ENCODE data around the gene MEIS1.
A peak's percentile ranks its signal among the peaks of the same experiment; 100 is the strongest.

The MEIS1 gene

DNA sequence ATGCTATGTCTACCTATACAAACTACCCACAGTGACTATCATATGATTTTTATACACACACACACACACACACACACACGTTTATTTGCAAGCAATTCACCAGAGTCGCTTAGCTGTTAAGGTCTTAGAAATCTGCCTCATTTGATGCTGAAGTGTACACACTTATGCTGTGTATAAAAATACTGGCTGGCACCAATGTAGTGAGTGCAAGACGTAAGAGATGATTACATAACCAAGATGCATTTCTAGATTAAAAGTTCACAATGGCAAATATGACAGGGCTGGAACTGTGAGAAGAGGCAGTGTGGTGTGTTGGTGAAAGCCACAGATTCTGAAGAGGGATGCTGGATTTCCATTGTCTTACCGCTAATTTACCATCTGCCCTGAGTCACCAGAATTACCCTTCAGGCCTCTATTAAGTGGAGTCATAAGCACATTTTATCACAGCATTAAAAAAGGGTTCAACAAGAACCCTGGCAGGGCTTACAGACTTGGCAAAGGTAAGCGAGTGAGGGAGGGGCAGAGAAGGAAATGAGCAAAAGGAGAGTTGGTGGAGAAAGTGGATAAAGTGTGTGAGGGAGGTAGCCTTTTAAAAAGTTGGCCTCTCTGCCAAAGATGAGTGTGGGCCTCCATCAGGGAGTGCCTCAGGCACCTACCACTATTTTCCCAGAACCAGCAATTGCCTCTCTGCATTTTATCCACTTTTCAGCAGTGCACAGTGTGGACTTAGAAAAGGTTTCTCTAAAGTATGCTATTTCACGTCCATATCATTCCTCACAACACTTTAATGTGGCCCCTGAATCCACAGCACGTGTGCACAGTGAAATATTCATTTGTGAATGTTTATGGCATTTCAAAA, 21.5 kb downstream of the MEIS1 start:
- Histone ChIP-seq H3K36me3 (ENCODE audit: control insufficient read depth in 2 of 2, insufficient read depth in 1 of 2, low read length in 2 of 2) (peaks cover 0 to 18% of the 10 kb centered on the region in 2 experiments; a peak in 2 of 3 replicates), H3K27ac (ENCODE audit: extremely low read depth, low read depth, low read length) (no peak overlapping the region), H3K4me1 (ENCODE audit: control insufficient read depth, insufficient read depth, low read length) (no peaks in the 10 kb centered on the region), H3K9me3 (ENCODE audit: control insufficient read depth, insufficient read depth, low read depth, low read length) (no peaks in the 10 kb centered on the region), H3K4me3 (ENCODE audit: low read depth, low read length) (no peak overlapping the region)
- ChIA-PET CTCF (no interaction called here), POLR2A (interaction anchor here (0.6 kb wide), 1 partner anchor 9 kb away, joined by 3 read pairs; no protein-coding TSS in a partner anchor)
- TF ChIP-seq PRDM1 (tag by site-specific recombination; IDR thresholded peaks at IDR 0.05) (0 out of 2 replicates have a peak, but pooled peaks have one; percentile 19), ZNF24 (tag by site-specific recombination; IDR thresholded peaks at IDR 0.05) (no peak)
- TF ChIP-seq, protein P1, sequence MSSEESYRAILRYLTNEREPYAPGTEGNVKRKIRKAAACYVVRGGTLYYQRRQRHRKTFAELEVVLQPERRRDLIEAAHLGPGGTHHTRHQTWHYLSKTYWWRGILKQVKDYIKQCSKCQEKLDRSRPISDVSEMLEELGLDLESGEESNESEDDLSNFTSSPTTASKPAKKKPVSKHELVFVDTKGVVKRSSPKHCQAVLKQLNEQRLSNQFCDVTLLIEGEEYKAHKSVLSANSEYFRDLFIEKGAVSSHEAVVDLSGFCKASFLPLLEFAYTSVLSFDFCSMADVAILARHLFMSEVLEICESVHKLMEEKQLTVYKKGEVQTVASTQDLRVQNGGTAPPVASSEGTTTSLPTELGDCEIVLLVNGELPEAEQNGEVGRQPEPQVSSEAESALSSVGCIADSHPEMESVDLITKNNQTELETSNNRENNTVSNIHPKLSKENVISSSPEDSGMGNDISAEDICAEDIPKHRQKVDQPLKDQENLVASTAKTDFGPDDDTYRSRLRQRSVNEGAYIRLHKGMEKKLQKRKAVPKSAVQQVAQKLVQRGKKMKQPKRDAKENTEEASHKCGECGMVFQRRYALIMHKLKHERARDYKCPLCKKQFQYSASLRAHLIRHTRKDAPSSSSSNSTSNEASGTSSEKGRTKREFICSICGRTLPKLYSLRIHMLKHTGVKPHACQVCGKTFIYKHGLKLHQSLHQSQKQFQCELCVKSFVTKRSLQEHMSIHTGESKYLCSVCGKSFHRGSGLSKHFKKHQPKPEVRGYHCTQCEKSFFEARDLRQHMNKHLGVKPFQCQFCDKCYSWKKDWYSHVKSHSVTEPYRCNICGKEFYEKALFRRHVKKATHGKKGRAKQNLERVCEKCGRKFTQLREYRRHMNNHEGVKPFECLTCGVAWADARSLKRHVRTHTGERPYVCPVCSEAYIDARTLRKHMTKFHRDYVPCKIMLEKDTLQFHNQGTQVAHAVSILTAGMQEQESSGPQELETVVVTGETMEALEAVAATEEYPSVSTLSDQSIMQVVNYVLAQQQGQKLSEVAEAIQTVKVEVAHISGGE (tag by site-specific recombination; conservative IDR thresholded peaks at IDR 0.05; ENCODE audit: low read depth): no peak

DNA sequence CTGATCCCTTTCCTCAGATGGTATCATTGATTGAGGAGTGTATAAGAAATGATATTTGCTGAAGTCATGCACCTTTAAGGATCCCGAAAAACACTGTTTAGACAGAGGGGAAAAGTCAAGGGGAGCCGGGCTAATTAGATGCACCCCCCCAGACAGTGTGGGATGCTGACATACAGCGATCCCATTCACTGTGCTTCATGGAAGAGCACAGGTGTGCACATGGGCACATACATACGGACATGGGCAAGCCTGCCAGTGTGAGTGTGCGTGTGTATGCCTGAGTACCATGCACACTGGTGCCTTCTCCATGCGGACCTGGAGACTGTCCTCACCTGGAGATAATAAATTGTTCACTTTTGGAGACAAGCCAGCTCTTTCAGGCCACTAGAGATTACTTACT, 22.6 kb downstream of the MEIS1 start:
- Histone ChIP-seq H3K4me1 (ENCODE audit: control insufficient read depth, insufficient read depth, low read length) (peaks cover 4% of the 10 kb centered on the region; the same call in 1 of the 2 replicates), H3K4me3 (ENCODE audit: low read depth, low read length) (no peak overlapping the region), H3K36me3 (ENCODE audit: control insufficient read depth in 2 of 2, insufficient read depth in 1 of 2, low read length in 2 of 2) (peaks cover 0 to 18% of the 10 kb centered on the region in 2 experiments; a peak in 2 of 3 replicates), H3K27ac (ENCODE audit: extremely low read depth, low read depth, low read length) (no peak overlapping the region), H3K9me3 (ENCODE audit: control insufficient read depth, insufficient read depth, low read depth, low read length) (no peaks in the 10 kb centered on the region)
- ChIA-PET POLR2A (no interaction called here), CTCF (no interaction called here)
- no peak for TF ChIP-seq ZNF792 (tag by site-specific recombination; IDR thresholded peaks at IDR 0.05)
- no peak for TF ChIP-seq ZNF155 (tag by site-specific recombination; IDR thresholded peaks at IDR 0.05)
- TF ChIP-seq TCF7L2 (IDR thresholded peaks at IDR 0.05; ENCODE audit: borderline replicate concordance, low read depth, low read length): no peak
- TF ChIP-seq, protein P2, sequence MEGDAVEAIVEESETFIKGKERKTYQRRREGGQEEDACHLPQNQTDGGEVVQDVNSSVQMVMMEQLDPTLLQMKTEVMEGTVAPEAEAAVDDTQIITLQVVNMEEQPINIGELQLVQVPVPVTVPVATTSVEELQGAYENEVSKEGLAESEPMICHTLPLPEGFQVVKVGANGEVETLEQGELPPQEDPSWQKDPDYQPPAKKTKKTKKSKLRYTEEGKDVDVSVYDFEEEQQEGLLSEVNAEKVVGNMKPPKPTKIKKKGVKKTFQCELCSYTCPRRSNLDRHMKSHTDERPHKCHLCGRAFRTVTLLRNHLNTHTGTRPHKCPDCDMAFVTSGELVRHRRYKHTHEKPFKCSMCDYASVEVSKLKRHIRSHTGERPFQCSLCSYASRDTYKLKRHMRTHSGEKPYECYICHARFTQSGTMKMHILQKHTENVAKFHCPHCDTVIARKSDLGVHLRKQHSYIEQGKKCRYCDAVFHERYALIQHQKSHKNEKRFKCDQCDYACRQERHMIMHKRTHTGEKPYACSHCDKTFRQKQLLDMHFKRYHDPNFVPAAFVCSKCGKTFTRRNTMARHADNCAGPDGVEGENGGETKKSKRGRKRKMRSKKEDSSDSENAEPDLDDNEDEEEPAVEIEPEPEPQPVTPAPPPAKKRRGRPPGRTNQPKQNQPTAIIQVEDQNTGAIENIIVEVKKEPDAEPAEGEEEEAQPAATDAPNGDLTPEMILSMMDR (tag by site-specific recombination; IDR thresholded peaks at IDR 0.05): no peak

DNA sequence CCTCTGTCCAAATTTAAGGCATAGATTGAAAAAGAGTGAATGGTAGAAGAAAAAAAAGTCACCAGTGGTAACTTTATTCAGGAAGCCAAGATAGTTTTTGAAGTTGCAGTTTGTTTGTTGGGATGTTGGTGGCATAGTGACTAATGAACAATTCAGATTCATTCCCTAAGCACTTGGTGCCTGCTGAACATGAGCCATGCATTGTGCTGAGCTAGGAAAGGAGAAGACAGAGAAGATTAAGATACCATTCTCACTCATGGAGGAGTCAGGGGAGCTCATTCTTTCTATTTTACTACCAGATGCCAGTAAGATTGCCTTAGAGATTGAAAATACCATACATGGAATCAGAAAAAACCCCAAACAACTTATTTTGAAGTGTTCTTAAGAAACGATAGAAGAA, 25.1 kb downstream of the MEIS1 start:
- Histone ChIP-seq H3K4me1 (ENCODE audit: control insufficient read depth, insufficient read depth, low read length) (peaks cover 18% of the 10 kb centered on the region), H3K4me3 (ENCODE audit: low read depth, low read length) (no peak overlapping the region), H3K9me3 (ENCODE audit: control insufficient read depth, insufficient read depth, low read depth, low read length) (no peaks in the 10 kb centered on the region), H3K36me3 (ENCODE audit: control insufficient read depth in 2 of 2, insufficient read depth in 1 of 2, low read length in 2 of 2) (peaks cover 0 to 18% of the 10 kb centered on the region in 2 experiments; a peak in 1 of 3 replicates), H3K27ac (ENCODE audit: extremely low read depth, low read depth, low read length) (no peak overlapping the region)
- ChIA-PET CTCF (no interaction called here), POLR2A (no interaction called here)
- TF ChIP-seq ZNF155 (tag by site-specific recombination; IDR thresholded peaks at IDR 0.05) (no peak), ZNF391 (tag by site-specific recombination; IDR thresholded peaks at IDR 0.05; ENCODE audit: borderline replicate concordance, low read depth) (no peak), TCF7L2 (IDR thresholded peaks at IDR 0.05; ENCODE audit: borderline replicate concordance, low read depth, low read length) (no peak), ZNF558 (tag by site-specific recombination; IDR thresholded peaks at IDR 0.05) (no peak), ZXDB (tag by site-specific recombination; IDR thresholded peaks at IDR 0.05) (no peak), ZNF664 (tag by site-specific recombination; IDR thresholded peaks at IDR 0.05) (no peak), ZNF549 (tag by site-specific recombination; IDR thresholded peaks at IDR 0.05) (no peak), ZNF37A (tag by site-specific recombination; IDR thresholded peaks at IDR 0.05) (no peak), SP3 (tag by site-specific recombination; IDR thresholded peaks at IDR 0.05) (no peak), ZIC2 (tag by site-specific recombination; IDR thresholded peaks at IDR 0.05) (no peak), GLI4 (tag by site-specific recombination; IDR thresholded peaks at IDR 0.05) (no peak), KLF7 (tag by site-specific recombination; IDR thresholded peaks at IDR 0.05; ENCODE audit: borderline replicate concordance) (no peak), ZNF324 (tag by site-specific recombination; IDR thresholded peaks at IDR 0.05) (no peak), ZNF184 (tag by site-specific recombination; IDR thresholded peaks at IDR 0.05) (no peak), ZNF530 (tag by site-specific recombination; IDR thresholded peaks at IDR 0.05; ENCODE audit: low read depth) (no peak), ZNF555 (tag by site-specific recombination; conservative IDR thresholded peaks at IDR 0.05) (no peak), FEZF1 (tag by site-specific recombination; IDR thresholded peaks at IDR 0.05) (no peak)
- TF ChIP-seq, protein P3, sequence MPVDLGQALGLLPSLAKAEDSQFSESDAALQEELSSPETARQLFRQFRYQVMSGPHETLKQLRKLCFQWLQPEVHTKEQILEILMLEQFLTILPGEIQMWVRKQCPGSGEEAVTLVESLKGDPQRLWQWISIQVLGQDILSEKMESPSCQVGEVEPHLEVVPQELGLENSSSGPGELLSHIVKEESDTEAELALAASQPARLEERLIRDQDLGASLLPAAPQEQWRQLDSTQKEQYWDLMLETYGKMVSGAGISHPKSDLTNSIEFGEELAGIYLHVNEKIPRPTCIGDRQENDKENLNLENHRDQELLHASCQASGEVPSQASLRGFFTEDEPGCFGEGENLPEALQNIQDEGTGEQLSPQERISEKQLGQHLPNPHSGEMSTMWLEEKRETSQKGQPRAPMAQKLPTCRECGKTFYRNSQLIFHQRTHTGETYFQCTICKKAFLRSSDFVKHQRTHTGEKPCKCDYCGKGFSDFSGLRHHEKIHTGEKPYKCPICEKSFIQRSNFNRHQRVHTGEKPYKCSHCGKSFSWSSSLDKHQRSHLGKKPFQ (tag by site-specific recombination; IDR thresholded peaks at IDR 0.05): no peak

Measured in HEK293 (cell line).